HFFc6 (cell line): ENCODE measurements around the gene SETBP1. TPM values are rescaled to one million over a fixed set of nuclear protein-coding genes. Genes with fewer than 3 reads are reported as not detected.

Experiments used
- DNase-seq: peaks from one replicate; pipeline ENCODE4 v3.0.0-alpha.2; 2018
- H3K27ac Mint-ChIP-seq: 2 replicates; pipeline ENCODE4 v1.8.0; 2020; ENCODE audit warnings: mild to moderate bottlenecking, mixed read lengths
- H3K27me3 Mint-ChIP-seq: 2 replicates; pipeline ENCODE4 v1.8.0; 2021; ENCODE audit warnings: mild to moderate bottlenecking, moderate library complexity, mixed read lengths; ENCODE audit not compliant: insufficient read depth
- H3K36me3 Mint-ChIP-seq: 2 replicates; pipeline ENCODE4 v1.8.0; 2021; ENCODE audit warnings: low read depth, mixed read lengths
- H3K4me1 Mint-ChIP-seq: 2 replicates; pipeline ENCODE4 v1.8.0; 2020; ENCODE audit warnings: low read depth, mixed read lengths
- H3K4me3 Mint-ChIP-seq: 2 replicates; pipeline ENCODE4 v1.8.0; 2020; ENCODE audit warnings: mild to moderate bottlenecking, moderate library complexity, mixed read lengths
- H3K9me3 Mint-ChIP-seq: 2 replicates; pipeline ENCODE4 v1.8.0; 2020; ENCODE audit warnings: mild to moderate bottlenecking, mixed read lengths
- total RNA-seq, 6 experiments: library from RNA; stranded (reverse); fragmentation: NEBNext Ultra II Directional; extraction: Animal tissue kit (Norgen Biotek cat#: 25700); gene quantifications; 2 replicates in 1 of 6; 3 replicates in 5 of 6; pipeline ENCODE4 v1.2.3, GENCODE V29; 2021
- TF ChIP-seq, protein P1 (sequence below): fragments of 200-600 bp; sonication (generic); IDR thresholded peaks from 2 replicates; pipeline ENCODE4 v1.5.0; 2021; ENCODE audit warnings: antibody characterized with exemption, mild to moderate bottlenecking

The SETBP1 gene
- total RNA-seq, 6 experiments from 2014 or later: 0.03 to 0.40 (median 0.09) TPM

DNA sequence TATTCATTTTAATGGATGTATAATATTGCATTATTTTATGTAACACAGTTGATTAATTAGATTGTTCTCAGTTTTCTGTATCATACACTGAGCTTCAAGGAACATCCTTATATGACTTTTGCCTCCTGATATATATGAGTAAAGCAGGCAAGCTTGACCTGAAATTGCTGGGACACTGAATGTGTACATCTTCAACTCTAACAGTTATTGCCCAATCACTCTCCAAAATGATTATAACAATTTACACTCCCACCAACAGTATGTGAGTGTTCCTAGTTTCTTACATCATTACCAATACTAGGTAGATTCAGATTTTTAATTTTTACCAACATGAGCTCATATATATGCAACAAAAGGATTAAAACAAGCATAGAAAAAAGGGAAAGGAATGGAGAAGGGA is 379.4 kb downstream of the SETBP1 start:
- no peaks in the 10 kb centered on the region for H3K27me3 Mint-ChIP-seq
- no peak overlapping the region for H3K27ac Mint-ChIP-seq
- TF ChIP-seq, protein P1, sequence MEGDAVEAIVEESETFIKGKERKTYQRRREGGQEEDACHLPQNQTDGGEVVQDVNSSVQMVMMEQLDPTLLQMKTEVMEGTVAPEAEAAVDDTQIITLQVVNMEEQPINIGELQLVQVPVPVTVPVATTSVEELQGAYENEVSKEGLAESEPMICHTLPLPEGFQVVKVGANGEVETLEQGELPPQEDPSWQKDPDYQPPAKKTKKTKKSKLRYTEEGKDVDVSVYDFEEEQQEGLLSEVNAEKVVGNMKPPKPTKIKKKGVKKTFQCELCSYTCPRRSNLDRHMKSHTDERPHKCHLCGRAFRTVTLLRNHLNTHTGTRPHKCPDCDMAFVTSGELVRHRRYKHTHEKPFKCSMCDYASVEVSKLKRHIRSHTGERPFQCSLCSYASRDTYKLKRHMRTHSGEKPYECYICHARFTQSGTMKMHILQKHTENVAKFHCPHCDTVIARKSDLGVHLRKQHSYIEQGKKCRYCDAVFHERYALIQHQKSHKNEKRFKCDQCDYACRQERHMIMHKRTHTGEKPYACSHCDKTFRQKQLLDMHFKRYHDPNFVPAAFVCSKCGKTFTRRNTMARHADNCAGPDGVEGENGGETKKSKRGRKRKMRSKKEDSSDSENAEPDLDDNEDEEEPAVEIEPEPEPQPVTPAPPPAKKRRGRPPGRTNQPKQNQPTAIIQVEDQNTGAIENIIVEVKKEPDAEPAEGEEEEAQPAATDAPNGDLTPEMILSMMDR: no peak
- H3K4me3 Mint-ChIP-seq: no peak overlapping the region
- H3K36me3 Mint-ChIP-seq: no peaks in the 10 kb centered on the region
- peaks cover 14% of the 10 kb centered on the region for H3K4me1 Mint-ChIP-seq
- no peak for DNase-seq
- H3K9me3 Mint-ChIP-seq: peaks cover 5% of the 10 kb centered on the region

DNA sequence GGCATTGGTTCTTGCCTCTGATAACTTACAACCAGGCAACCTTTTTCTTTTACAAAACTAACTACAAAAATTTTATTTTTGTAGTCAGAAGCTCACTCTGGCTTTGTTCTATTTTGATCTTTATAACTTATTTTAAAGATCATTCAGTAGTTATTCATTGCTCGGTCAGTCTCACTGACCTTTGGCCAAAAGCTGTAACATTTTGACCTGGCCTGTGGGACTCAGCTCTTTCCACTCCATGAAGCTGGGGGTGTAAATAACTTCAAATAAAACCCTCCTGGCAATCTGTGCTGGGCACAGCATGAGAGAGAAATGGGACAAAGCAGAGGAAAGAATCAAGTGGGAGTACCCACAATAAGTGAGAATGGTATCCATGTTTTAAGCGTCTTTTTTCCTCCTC is 380.7 kb downstream of the SETBP1 start:
- DNase-seq: no peak
- Mint-ChIP-seq H3K27ac (no peak overlapping the region), H3K27me3 (no peaks in the 10 kb centered on the region), H3K4me1 (peaks cover 14% of the 10 kb centered on the region), H3K9me3 (peaks cover 5% of the 10 kb centered on the region), H3K4me3 (no peak overlapping the region), H3K36me3 (no peaks in the 10 kb centered on the region)
- TF ChIP-seq, protein P1: no peak

DNA sequence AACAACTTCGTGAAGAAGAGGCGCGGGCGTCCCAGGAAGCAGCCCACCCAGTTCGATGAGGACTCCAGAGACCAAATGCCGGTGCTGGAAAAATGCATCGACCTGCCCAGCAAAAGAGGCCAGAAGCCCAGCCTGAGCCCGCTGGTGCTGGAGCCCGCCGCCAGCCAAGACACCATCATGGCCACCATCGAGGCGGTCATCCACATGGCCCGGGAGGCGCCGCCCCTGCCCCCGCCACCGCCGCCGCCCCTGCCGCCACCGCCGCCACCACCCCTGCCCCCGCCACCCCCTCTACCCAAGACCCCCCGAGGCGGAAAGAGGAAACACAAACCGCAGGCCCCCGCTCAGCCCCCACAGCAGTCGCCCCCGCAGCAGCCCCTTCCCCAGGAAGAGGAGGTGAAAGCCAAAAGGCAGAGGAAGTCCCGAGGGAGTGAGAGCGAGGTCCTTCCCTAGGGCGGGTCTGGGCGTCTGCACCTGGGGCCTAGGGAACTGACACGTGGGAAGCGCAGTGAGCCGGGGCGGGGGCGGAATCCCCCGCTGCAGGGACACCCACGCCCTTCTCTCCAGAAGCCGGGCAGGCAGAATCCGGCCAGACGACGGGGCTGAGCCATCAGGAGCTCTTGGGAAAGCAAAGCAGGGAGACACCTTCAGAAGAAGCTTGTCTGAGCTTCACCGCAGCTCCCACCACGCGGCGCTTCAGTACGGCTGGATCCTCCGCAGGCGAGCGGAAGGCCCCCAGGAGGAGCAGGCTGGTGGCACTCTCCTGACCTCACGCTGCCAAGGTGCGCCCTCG is 382.8 kb downstream of the SETBP1 start:
- H3K4me1 Mint-ChIP-seq: peaks cover 14% of the 10 kb centered on the region
- no peak overlapping the region for H3K4me3 Mint-ChIP-seq
- no peak for DNase-seq
- no peaks in the 10 kb centered on the region for H3K27me3 Mint-ChIP-seq
- H3K36me3 Mint-ChIP-seq: no peaks in the 10 kb centered on the region
- H3K27ac Mint-ChIP-seq: no peak overlapping the region
- TF ChIP-seq, protein P1: no peak
- peaks cover 5% of the 10 kb centered on the region for H3K9me3 Mint-ChIP-seq

- no peaks in the 10 kb centered on the region for H3K36me3 Mint-ChIP-seq
- DNase-seq: no peak
- TF ChIP-seq, protein P1: no peak
- no peak overlapping the region for H3K27ac Mint-ChIP-seq
- H3K9me3 Mint-ChIP-seq: peaks cover 5% of the 10 kb centered on the region
- H3K4me1 Mint-ChIP-seq: no peaks in the 10 kb centered on the region
- no peaks in the 10 kb centered on the region; the same call in 1 of the 2 replicates for H3K27me3 Mint-ChIP-seq
- no peak overlapping the region for H3K4me3 Mint-ChIP-seq
These were observed 385.5 kb downstream of the SETBP1 start for GRCh38 chr18:45066210-45066609.

GRCh38 chr18:45066886-45067285 is 386.2 kb downstream of the SETBP1 start:
- no peaks in the 10 kb centered on the region for H3K4me1 Mint-ChIP-seq
- H3K27ac Mint-ChIP-seq: no peak overlapping the region
- DNase-seq: no peak
- H3K27me3 Mint-ChIP-seq: peaks cover 2% of the 10 kb centered on the region; the same call in 1 of the 2 replicates
- H3K36me3 Mint-ChIP-seq: no peaks in the 10 kb centered on the region
- no peak overlapping the region for H3K4me3 Mint-ChIP-seq
- peaks cover 5% of the 10 kb centered on the region for H3K9me3 Mint-ChIP-seq
- TF ChIP-seq, protein P1: no peak
